ENCODE measurements around the gene ELP1.

DNA sequence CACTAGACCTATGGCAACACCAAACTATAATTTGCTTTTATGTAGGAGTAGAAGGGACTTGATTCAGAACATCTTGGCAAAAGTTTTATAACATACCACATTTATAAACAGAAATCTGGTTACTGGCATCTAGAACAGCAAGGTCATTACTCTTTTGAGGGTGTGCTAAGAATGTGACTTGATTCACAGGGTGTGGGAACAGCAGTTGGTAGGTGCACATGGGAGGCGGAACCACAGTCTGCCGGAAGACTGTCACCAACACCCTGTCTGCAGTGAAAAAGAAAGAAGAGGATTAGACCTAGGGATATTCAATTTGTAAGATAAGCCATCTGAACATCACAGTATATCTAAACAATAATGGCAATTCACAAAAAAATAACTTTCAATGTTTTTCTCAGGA is 23.0 kb downstream of the ELP1 start:
- TF ChIP-seq, protein P1, sequence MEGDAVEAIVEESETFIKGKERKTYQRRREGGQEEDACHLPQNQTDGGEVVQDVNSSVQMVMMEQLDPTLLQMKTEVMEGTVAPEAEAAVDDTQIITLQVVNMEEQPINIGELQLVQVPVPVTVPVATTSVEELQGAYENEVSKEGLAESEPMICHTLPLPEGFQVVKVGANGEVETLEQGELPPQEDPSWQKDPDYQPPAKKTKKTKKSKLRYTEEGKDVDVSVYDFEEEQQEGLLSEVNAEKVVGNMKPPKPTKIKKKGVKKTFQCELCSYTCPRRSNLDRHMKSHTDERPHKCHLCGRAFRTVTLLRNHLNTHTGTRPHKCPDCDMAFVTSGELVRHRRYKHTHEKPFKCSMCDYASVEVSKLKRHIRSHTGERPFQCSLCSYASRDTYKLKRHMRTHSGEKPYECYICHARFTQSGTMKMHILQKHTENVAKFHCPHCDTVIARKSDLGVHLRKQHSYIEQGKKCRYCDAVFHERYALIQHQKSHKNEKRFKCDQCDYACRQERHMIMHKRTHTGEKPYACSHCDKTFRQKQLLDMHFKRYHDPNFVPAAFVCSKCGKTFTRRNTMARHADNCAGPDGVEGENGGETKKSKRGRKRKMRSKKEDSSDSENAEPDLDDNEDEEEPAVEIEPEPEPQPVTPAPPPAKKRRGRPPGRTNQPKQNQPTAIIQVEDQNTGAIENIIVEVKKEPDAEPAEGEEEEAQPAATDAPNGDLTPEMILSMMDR (conservative IDR thresholded peaks at IDR 0.05; ENCODE audit: low read depth, low read length): no peak
- TF ChIP-seq POLR2A (IDR thresholded peaks at IDR 0.05; ENCODE audit: low read depth, low read length) (no peak), BHLHE40 (IDR thresholded peaks at IDR 0.05; ENCODE audit: low read depth, low read length) (no peak)
